COLO829 (cell line): ENCODE results near the gene CDC20.

Experiments
- DNase-seq: peaks from one replicate; pipeline ENCODE4 v3.0.0; 2012; ENCODE audit warnings: low spot score

The CDC20 gene

DNA sequence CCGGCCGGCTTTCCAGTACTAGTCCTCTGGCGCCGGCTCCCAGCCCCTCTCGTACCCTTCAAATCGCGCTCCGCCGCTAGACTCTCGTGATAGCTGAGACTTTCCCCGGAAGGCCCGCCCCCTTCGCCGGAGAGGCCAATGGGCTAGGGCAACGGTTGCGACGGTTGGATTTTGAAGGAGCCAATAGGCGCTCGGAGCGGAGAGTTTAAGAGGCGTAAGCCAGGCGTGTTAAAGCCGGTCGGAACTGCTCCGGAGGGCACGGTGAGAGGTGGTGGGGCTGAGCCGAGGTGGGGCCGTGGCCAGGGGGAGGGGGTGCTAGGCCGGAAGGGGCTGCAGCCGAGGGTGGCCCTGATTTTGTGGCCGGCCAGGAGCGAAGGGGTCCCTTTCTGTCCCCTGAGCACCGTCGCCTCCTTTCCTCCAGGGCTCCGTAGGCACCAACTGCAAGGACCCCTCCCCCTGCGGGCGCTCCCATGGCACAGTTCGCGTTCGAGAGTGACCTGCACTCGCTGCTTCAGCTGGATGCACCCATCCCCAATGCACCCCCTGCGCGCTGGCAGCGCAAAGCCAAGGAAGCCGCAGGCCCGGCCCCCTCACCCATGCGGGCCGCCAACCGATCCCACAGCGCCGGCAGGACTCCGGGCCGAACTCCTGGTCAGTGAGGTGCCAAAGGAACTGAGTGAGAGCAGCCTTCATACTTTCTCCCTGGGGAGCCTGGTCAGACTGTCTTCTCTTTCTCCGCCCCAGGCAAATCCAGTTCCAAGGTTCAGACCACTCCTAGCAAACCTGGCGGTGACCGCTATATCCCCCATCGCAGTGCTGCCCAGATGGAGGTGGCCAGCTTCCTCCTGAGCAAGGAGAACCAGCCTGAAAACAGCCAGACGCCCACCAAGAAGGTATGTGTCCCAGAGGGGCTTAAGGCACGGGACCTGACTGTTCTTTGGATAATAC lies at the start of gene CDC20:
Gene CDC20 (plus strand): TSS at position 236 of the 948 bp plus-strand sequence. CDS start 235 bp downstream, at position 471.
- DNase-seq: peak; percentile 91

- DNase-seq: no peak
Measured at GRCh38 chr1:43309405-43310025, 49.3 kb upstream of the CDC20 start.

- no peak for DNase-seq
Measured at GRCh38 chr1:43311521-43311920, 47.3 kb upstream of the CDC20 start.

GRCh38 chr1:43312212-43312623 lies 46.6 kb upstream of the CDC20 start:
- no peak for DNase-seq

- DNase-seq: no peak
Measured at GRCh38 chr1:43312663-43313515, 45.9 kb upstream of the CDC20 start.

DNA sequence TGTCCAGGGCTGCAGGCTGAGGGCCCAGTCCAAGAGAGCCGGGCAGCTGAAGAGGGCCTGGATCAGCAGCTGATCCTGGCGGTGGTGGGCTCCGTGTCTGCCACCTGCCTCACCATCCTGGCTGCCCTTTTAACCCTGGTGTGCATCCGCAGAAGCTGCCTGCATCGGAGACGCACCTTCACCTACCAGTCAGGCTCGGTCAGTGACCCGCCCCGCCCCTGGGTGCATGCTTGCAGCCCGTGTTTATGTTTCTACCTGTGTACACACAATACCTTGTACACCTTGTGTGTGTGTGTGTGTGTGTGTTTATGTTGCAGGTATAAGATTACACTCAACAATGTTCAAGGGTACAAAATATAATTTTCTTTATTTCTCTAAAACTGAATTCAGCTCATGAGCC lies 45.0 kb upstream of the CDC20 start:
- no peak for DNase-seq

DNA sequence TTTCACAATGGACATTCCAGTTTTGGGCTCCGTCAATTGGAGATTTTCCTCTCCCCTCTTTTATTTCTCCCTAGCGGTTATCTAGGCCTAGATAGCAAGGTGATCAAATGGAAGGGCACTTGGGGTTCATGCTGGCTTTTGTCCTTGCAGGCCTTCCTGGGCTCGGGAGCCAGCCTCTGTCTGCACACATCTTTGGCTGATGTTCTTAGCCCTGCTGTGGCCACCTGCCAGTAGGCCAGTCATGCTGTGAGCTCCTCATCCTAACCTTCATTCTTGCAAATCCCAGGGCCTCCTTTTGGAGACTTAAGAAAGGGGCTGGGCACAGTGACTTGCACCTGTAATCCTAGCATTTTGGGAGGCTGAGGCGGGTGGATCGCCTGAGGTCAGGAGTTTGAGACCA lies 44.5 kb upstream of the CDC20 start:
- no peak for DNase-seq

GRCh38 chr1:43315481-43315880 lies 43.3 kb upstream of the CDC20 start:
- no peak for DNase-seq

- no peak for DNase-seq
Measured at GRCh38 chr1:43315963-43316737, 42.6 kb upstream of the CDC20 start.

DNA sequence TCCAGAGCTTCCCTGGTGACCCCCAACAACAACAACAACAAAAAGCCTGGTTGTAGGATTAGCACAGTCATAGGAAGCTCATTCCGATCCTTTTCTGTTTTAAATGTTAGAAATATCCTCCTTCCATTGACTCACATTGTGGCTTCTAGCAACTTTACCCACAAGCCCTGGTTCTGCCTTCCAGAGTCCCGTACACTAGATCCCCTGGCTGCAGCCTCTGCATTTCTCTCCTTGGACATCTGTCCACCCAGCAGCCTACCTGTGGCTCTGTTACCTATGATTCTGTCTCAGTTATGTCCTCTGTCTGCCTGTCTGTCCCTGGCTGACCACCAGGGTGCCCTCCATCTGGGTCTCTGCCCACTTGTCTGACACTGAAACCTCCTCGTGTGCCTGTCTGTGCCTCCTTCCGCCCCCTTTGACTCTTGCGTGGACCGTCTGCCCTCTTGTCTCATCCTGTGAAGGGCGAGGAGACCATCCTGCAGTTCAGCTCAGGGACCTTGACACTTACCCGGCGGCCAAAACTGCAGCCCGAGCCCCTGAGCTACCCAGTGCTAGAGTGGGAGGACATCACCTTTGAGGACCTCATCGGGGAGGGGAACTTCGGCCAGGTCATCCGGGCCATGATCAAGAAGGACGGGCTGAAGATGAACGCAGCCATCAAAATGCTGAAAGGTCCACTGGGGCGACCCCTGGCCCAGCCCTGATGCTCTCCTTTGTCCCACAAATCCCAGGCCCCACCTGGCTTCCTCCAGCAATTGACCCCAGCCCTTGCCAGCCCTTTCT lies 41.9 kb upstream of the CDC20 start:
- no peak for DNase-seq

GRCh38 chr1:43317817-43318471 lies 40.8 kb upstream of the CDC20 start:
- no peak for DNase-seq

- DNase-seq: no peak
Measured at GRCh38 chr1:43318831-43319230, 40.0 kb upstream of the CDC20 start.

DNA sequence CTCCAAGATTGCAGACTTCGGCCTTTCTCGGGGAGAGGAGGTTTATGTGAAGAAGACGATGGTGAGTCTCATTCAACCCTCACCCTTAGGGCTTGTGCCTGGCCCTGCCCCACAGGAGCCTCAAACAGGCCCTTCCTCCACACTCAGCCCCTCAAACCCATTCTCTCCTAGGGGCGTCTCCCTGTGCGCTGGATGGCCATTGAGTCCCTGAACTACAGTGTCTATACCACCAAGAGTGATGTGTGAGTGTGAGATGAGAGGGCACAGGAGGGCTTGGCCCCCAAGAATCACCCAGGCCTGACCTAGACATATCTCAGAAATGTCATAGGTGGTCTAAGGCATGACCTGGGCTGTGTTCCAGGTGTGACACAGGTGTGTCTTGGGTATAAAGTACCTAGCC lies 39.5 kb upstream of the CDC20 start:
- DNase-seq: no peak

GRCh38 chr1:43319766-43320165 lies 39.0 kb upstream of the CDC20 start:
- DNase-seq: no peak

GRCh38 chr1:43321331-43321891 lies 37.4 kb upstream of the CDC20 start:
- DNase-seq: no peak

GRCh38 chr1:43322506-43322905 lies 36.3 kb upstream of the CDC20 start:
- no peak for DNase-seq

- DNase-seq: no peak
Measured at GRCh38 chr1:43324810-43325209, 34.0 kb upstream of the CDC20 start.

DNA sequence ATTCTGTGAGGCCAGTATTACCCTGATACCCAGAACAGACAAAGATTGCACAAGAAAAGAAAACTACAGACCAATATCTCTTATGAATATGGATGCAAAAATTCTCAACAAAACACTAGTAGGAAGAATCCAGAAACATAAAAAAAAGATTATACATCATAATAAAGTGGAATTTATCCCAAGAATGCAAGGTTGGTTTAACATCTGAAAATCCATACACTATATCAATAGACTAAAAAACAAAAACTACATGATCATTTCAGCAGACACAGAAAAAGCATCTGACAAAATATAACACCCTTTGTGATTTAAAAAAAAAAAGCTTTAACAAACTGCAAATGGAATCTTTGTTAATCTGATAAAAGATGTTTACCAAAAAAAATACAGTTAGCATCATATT lies 33.4 kb upstream of the CDC20 start:
- no peak for DNase-seq

GRCh38 chr1:43327549-43328292 lies 31.1 kb upstream of the CDC20 start:
- no peak for DNase-seq
